ENCODE results near the gene POU3F1. TPM values are rescaled to one million over a fixed set of nuclear protein-coding genes. Genes with fewer than 3 reads are reported as not detected.

Gene POU3F1
- total RNA-seq, 1 donor: under 0.01 TPM

GRCh38 chr1:38061290-38061689 is 14.7 kb upstream of the POU3F1 start:
- peak; percentile 13 for DNase-seq (ENCODE audit: insufficient read length, low spot score, missing footprints)
- no peak overlapping the region for H3K4me2 ChIP-seq (ENCODE audit: insufficient read depth, low read length)
- peaks cover 10% of the 10 kb centered on the region for H3K4me1 ChIP-seq (ENCODE audit: insufficient read depth, low read length)
- H3K36me3 ChIP-seq (ENCODE audit: insufficient read depth, low read length): no peaks in the 10 kb centered on the region
- H3K4me3 ChIP-seq (ENCODE audit: insufficient read depth, low read length): no peak overlapping the region
- TF ChIP-seq, protein P1, sequence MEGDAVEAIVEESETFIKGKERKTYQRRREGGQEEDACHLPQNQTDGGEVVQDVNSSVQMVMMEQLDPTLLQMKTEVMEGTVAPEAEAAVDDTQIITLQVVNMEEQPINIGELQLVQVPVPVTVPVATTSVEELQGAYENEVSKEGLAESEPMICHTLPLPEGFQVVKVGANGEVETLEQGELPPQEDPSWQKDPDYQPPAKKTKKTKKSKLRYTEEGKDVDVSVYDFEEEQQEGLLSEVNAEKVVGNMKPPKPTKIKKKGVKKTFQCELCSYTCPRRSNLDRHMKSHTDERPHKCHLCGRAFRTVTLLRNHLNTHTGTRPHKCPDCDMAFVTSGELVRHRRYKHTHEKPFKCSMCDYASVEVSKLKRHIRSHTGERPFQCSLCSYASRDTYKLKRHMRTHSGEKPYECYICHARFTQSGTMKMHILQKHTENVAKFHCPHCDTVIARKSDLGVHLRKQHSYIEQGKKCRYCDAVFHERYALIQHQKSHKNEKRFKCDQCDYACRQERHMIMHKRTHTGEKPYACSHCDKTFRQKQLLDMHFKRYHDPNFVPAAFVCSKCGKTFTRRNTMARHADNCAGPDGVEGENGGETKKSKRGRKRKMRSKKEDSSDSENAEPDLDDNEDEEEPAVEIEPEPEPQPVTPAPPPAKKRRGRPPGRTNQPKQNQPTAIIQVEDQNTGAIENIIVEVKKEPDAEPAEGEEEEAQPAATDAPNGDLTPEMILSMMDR (IDR thresholded peaks at IDR 0.05; ENCODE audit: extremely low read depth, low read depth, low read length): no peak
- H3K79me2 ChIP-seq (ENCODE audit: insufficient read depth, low read length): no peaks in the 10 kb centered on the region
- no peaks in the 10 kb centered on the region for H3K9me3 ChIP-seq (ENCODE audit: low read depth, low read length)
- H3K27me3 ChIP-seq (ENCODE audit: insufficient read depth, low read length): no peaks in the 10 kb centered on the region
- H3K27ac ChIP-seq (ENCODE audit: low read depth, low read length): no peak overlapping the region
- H2AFZ ChIP-seq (ENCODE audit: low read length): no peak overlapping the region
- no peaks in the 10 kb centered on the region for H4K20me1 ChIP-seq (ENCODE audit: insufficient read depth, low read length)

DNA sequence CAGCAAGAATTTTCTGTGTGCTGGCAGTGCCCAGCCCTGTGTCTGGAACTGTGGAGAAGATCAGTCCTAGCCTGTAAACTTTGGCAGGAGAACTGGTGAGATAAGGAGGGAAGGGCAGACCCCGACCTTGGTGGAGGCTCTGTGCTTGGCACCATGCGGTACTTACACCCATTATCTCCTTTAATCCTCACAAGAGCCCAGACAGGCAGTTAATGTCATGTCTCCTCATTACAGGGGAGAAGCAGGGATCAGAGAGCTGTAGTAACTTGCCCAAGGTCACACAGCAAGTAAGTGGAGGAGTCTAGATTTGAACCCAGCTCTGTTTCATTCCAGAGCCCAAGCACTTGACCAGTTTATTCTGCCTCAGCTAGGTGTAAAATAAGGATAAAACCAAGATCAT is 13.9 kb upstream of the POU3F1 start:
- TF ChIP-seq, protein P1 (IDR thresholded peaks at IDR 0.05; ENCODE audit: extremely low read depth, low read depth, low read length): no peak
- Histone ChIP-seq H3K4me2 (ENCODE audit: insufficient read depth, low read length) (no peak overlapping the region), H4K20me1 (ENCODE audit: insufficient read depth, low read length) (no peaks in the 10 kb centered on the region), H3K4me3 (ENCODE audit: insufficient read depth, low read length) (no peak overlapping the region), H3K27ac (ENCODE audit: low read depth, low read length) (no peak overlapping the region), H3K9me3 (ENCODE audit: low read depth, low read length) (no peaks in the 10 kb centered on the region), H2AFZ (ENCODE audit: low read length) (no peak overlapping the region), H3K36me3 (ENCODE audit: insufficient read depth, low read length) (no peaks in the 10 kb centered on the region), H3K4me1 (ENCODE audit: insufficient read depth, low read length) (peaks cover 10% of the 10 kb centered on the region), H3K79me2 (ENCODE audit: insufficient read depth, low read length) (no peaks in the 10 kb centered on the region), H3K27me3 (ENCODE audit: insufficient read depth, low read length) (no peaks in the 10 kb centered on the region)
- DNase-seq (ENCODE audit: insufficient read length, low spot score, missing footprints): peak; percentile 22

GRCh38 chr1:38059635-38060250 is 13.2 kb upstream of the POU3F1 start:
- no peak overlapping the region for H3K4me3 ChIP-seq (ENCODE audit: insufficient read depth, low read length)
- H3K79me2 ChIP-seq (ENCODE audit: insufficient read depth, low read length): no peaks in the 10 kb centered on the region
- H3K36me3 ChIP-seq (ENCODE audit: insufficient read depth, low read length): no peaks in the 10 kb centered on the region
- no peaks in the 10 kb centered on the region for H3K27me3 ChIP-seq (ENCODE audit: insufficient read depth, low read length)
- TF ChIP-seq, protein P1 (IDR thresholded peaks at IDR 0.05; ENCODE audit: extremely low read depth, low read depth, low read length): no peak
- peak; percentile 41 for DNase-seq (ENCODE audit: insufficient read length, low spot score, missing footprints)
- H3K27ac ChIP-seq (ENCODE audit: low read depth, low read length): no peak overlapping the region
- peaks cover 7% of the 10 kb centered on the region for H3K4me1 ChIP-seq (ENCODE audit: insufficient read depth, low read length)
- H3K4me2 ChIP-seq (ENCODE audit: insufficient read depth, low read length): no peak overlapping the region
- no peaks in the 10 kb centered on the region for H3K9me3 ChIP-seq (ENCODE audit: low read depth, low read length)
- H4K20me1 ChIP-seq (ENCODE audit: insufficient read depth, low read length): no peaks in the 10 kb centered on the region
- no peak overlapping the region for H2AFZ ChIP-seq (ENCODE audit: low read length)

DNA sequence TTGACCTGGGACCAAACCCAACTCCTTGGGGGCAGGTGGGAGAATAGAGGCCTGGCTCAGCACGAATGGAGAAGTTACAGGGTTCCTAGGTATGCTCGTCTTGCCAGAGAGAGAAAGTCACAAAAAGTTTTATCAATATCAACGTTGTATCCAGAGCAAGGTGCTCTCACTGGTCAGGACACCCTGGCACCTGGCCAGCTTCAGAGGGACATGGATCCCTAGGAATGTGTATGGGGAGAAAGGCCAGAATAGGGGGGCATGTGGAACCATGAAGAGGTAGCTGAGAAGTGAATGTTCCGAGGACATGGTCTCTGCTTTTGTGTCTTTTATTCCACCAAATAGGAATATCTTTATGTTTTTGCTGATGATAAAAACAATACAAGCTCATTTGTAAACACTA is 9.4 kb upstream of the POU3F1 start:
- H3K36me3 ChIP-seq (ENCODE audit: insufficient read depth, low read length): no peaks in the 10 kb centered on the region
- no peak overlapping the region for H2AFZ ChIP-seq (ENCODE audit: low read length)
- no peak for DNase-seq (ENCODE audit: insufficient read length, low spot score, missing footprints)
- peaks cover 7% of the 10 kb centered on the region for H3K27me3 ChIP-seq (ENCODE audit: insufficient read depth, low read length)
- no peak overlapping the region for H3K27ac ChIP-seq (ENCODE audit: low read depth, low read length)
- no peak overlapping the region for H3K4me2 ChIP-seq (ENCODE audit: insufficient read depth, low read length)
- no peaks in the 10 kb centered on the region for H3K79me2 ChIP-seq (ENCODE audit: insufficient read depth, low read length)
- no peaks in the 10 kb centered on the region for H4K20me1 ChIP-seq (ENCODE audit: insufficient read depth, low read length)
- TF ChIP-seq, protein P1 (IDR thresholded peaks at IDR 0.05; ENCODE audit: extremely low read depth, low read depth, low read length): no peak
- H3K4me3 ChIP-seq (ENCODE audit: insufficient read depth, low read length): no peak overlapping the region
- H3K9me3 ChIP-seq (ENCODE audit: low read depth, low read length): no peaks in the 10 kb centered on the region
- H3K4me1 ChIP-seq (ENCODE audit: insufficient read depth, low read length): no peaks in the 10 kb centered on the region

Data from osteoblast (primary cell).